Caco-2 (cell line): ENCODE data around the gene PRPF38A. TPM values are rescaled to one million over a fixed set of nuclear protein-coding genes. Genes with fewer than 3 reads are reported as not detected.

Experiments
- BruUV-seq: library from RNA; stranded (reverse); fragments of 400-500 nt; replicated peaks from 2 replicates; lab custom pipeline; 2021; lab: Mats Ljungman, UMichigan
- CTCF ChIA-PET: fragments of 300-600 bp; sonication (Branson Sonifier 250); formaldehyde crosslinking; loops from one replicate; lab custom pipeline; 2022; ENCODE audit warnings: antibody characterized with exemption; lab: Charles Lee
- POLR2A ChIA-PET: fragments of 300-600 bp; sonication (Branson Sonifier 250); formaldehyde crosslinking; loops from one replicate; lab custom pipeline; 2022; ENCODE audit warnings: antibody characterized with exemption; lab: Charles Lee
- DNase-seq, 2 experiments: peaks; one replicate each; pipeline versions ENCODE4 v3.0.0 to v3.0.0-alpha.2; 2020 to 2022
- H3K27me3 ChIP-seq: replicated peaks from 2 replicates; pipeline ENCODE4 v1.6.0; 2011; ENCODE audit warnings: low read length; ENCODE audit not compliant: control insufficient read depth, insufficient read depth
- H3K36me3 ChIP-seq: 2 replicates; pipeline ENCODE4 v1.5.1; 2011; ENCODE audit warnings: low read length; ENCODE audit not compliant: control insufficient read depth, insufficient read depth
- H3K4me1 ChIP-seq: fragments of 250-450 bp; sonication (Bioruptor Pico); 2 replicates; pipeline ENCODE4 v1.5.1; 2020; ENCODE audit warnings: mild to moderate bottlenecking
- H3K4me3 ChIP-seq: 2 replicates; pipeline ENCODE4 v1.5.1; 2011; ENCODE audit warnings: low read depth, mild to moderate bottlenecking, control low read depth, low read length
- H3K9me3 ChIP-seq: fragments of 250-450 bp; sonication (Bioruptor Pico); 2 replicates; pipeline ENCODE4 v1.5.1; 2020; ENCODE audit warnings: mild to moderate bottlenecking, moderate library complexity
- H3K27ac Mint-ChIP-seq: one replicate; pipeline ENCODE4 v1.8.0; 2022; ENCODE audit warnings: mixed read lengths; ENCODE audit not compliant: unreplicated experiment
- H3K27me3 Mint-ChIP-seq: one replicate; pipeline ENCODE4 v1.8.0; 2022; ENCODE audit warnings: mixed read lengths; ENCODE audit not compliant: insufficient read depth, unreplicated experiment
- H3K36me3 Mint-ChIP-seq: one replicate; pipeline ENCODE4 v1.8.0; 2022; ENCODE audit warnings: mild to moderate bottlenecking, mixed read lengths; ENCODE audit not compliant: insufficient read depth, unreplicated experiment
- H3K4me1 Mint-ChIP-seq: one replicate; pipeline ENCODE4 v1.8.0; 2022; ENCODE audit warnings: low read depth, mixed read lengths; ENCODE audit not compliant: unreplicated experiment
- H3K4me3 Mint-ChIP-seq: one replicate; pipeline ENCODE4 v1.8.0; 2022; ENCODE audit warnings: mild to moderate bottlenecking, moderate library complexity, mixed read lengths; ENCODE audit not compliant: unreplicated experiment
- H3K9me3 Mint-ChIP-seq: one replicate; pipeline ENCODE4 v1.8.0; 2022; ENCODE audit warnings: mixed read lengths; ENCODE audit not compliant: unreplicated experiment
- intact Hi-C: fragments of 100-400 bp; cut with micrococcal nuclease; formaldehyde crosslinking; loops from one replicate; pipeline ENCODE4 v1.10.0; 2022; ENCODE audit not compliant: unreplicated experiment
- total RNA-seq: library from RNA; stranded (reverse); gene quantifications from 2 replicates; pipeline ENCODE4 v1.2.3, GENCODE V29; 2022
- TF ChIP-seq, protein P1 (sequence below), 2 experiments: fragments of 200-600 bp in 1 of 2; IDR thresholded peaks; 1 replicate in 1 of 2; 2 replicates in 1 of 2; pipeline versions ENCODE4 v1.5.1 to v1.8.0; 2011 to 2022; ENCODE audit warnings: antibody characterized with exemption in 1 of 2, control low read depth in 1 of 2, inconsistent platforms in 1 of 2, low read depth in 1 of 2, low read length in 1 of 2, mild to moderate bottlenecking in 1 of 2, moderate library complexity in 1 of 2; ENCODE audit not compliant: insufficient read depth in 1 of 2, severe bottlenecking in 1 of 2, unreplicated experiment in 1 of 2

Gene PRPF38A
- total RNA-seq, 1 experiment from 2014 or later: 43.1 TPM

DNA sequence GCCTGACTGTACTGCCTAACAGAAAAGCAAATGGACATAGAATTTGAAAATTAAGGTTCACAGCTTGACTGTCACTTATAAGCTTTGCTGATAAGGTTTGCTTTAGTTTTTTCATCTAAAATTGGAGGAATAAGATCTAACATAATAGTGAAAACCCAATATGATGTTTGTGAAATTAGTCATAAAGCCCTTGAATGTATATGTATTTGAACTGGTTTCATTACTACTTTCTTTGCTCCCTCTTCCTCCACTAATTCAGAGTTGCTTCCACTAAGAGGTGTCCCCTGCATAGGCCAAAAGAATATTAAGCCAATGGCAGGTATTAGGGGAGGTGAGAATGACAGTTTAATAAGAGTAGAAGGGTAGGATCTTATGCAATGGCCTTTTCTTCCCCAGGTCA, 10.5 kb downstream of the PRPF38A start:
- intact Hi-C loops: no loop called here
- Histone ChIP-seq H3K4me1 (no peaks in the 10 kb centered on the region), H3K9me3 (no peaks in the 10 kb centered on the region), H3K36me3 (peaks cover 1% of the 10 kb centered on the region; the same call in 1 of the 2 replicates), H3K4me3 (no peak overlapping the region), H3K27me3 (no peaks in the 10 kb centered on the region)
- POLR2A ChIA-PET: no interaction called here
- Mint-ChIP-seq H3K4me3 (no peak overlapping the region), H3K9me3 (no peaks in the 10 kb centered on the region), H3K27ac (no peak overlapping the region), H3K36me3 (peaks cover 84% of the 10 kb centered on the region), H3K27me3 (no peaks in the 10 kb centered on the region), H3K4me1 (no peaks in the 10 kb centered on the region)
- no TSS peak for BruUV-seq
- CTCF ChIA-PET: no interaction called here
- no peak for DNase-seq
- TF ChIP-seq, protein P1, sequence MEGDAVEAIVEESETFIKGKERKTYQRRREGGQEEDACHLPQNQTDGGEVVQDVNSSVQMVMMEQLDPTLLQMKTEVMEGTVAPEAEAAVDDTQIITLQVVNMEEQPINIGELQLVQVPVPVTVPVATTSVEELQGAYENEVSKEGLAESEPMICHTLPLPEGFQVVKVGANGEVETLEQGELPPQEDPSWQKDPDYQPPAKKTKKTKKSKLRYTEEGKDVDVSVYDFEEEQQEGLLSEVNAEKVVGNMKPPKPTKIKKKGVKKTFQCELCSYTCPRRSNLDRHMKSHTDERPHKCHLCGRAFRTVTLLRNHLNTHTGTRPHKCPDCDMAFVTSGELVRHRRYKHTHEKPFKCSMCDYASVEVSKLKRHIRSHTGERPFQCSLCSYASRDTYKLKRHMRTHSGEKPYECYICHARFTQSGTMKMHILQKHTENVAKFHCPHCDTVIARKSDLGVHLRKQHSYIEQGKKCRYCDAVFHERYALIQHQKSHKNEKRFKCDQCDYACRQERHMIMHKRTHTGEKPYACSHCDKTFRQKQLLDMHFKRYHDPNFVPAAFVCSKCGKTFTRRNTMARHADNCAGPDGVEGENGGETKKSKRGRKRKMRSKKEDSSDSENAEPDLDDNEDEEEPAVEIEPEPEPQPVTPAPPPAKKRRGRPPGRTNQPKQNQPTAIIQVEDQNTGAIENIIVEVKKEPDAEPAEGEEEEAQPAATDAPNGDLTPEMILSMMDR (IDR thresholded peaks at IDR 0.05; ENCODE audit: insufficient read depth in 1 of 2, low read depth in 1 of 2, low read length in 1 of 2, severe bottlenecking in 1 of 2, unreplicated experiment in 1 of 2): no peak

DNA sequence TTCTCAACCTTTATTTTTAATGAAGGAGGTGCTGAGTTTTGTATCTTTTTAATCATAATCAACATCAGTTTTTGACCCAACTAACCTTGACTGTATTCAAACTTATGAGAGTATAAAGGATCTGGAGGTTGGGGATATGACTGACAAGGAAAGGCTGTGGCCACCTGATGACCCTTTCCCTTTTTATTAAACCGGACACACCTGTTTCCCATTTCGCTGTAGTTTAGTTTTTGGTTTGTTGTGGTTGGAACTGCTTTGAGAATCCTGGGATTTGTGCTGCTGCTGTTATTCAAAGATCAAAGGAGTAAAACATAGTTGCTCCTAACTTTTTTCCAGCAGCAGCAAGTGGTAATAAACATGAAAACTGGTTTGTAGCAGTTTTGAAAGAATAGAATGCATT, 12.4 kb downstream of the PRPF38A start:
- no peaks in the 10 kb centered on the region for H3K9me3 ChIP-seq
- no peaks in the 10 kb centered on the region for H3K4me1 ChIP-seq
- BruUV-seq: no TSS peak
- H3K27me3 ChIP-seq: no peaks in the 10 kb centered on the region
- no peaks in the 10 kb centered on the region for H3K9me3 Mint-ChIP-seq
- DNase-seq: no peak
- H3K27ac Mint-ChIP-seq: no peak overlapping the region
- intact Hi-C loops: no loop called here
- no peak overlapping the region for H3K4me3 Mint-ChIP-seq
- H3K36me3 Mint-ChIP-seq: peaks cover 68% of the 10 kb centered on the region
- no peaks in the 10 kb centered on the region for H3K27me3 Mint-ChIP-seq
- TF ChIP-seq, protein P1 (IDR thresholded peaks at IDR 0.05; ENCODE audit: insufficient read depth in 1 of 2, low read depth in 1 of 2, low read length in 1 of 2, severe bottlenecking in 1 of 2, unreplicated experiment in 1 of 2): no peak
- ChIA-PET CTCF (no interaction called here), POLR2A (no interaction called here)
- no peaks in the 10 kb centered on the region for H3K4me1 Mint-ChIP-seq
- no peak overlapping the region for H3K4me3 ChIP-seq
- H3K36me3 ChIP-seq: peaks cover 1% of the 10 kb centered on the region; the same call in 1 of the 2 replicates

DNA sequence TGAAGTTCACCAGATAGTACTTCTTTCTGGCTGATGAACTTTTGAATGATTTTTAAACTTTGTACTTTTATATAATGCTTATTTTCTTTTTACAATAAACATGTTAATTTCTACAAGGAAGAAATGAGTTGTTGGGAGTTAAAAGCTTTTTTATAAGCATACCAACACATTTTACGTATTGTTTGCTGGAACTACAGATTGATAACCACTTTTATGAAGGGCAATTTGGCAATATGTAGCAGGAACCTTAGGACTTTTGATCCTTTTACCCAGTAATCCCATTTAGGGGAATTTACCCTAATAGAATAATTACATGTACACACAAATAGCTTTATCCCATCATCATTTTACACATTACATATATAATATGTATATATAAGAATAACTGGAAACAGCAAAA, 16.3 kb downstream of the PRPF38A start:
- Histone ChIP-seq H3K4me3 (no peak overlapping the region), H3K9me3 (no peaks in the 10 kb centered on the region), H3K36me3 (no peaks in the 10 kb centered on the region), H3K4me1 (no peaks in the 10 kb centered on the region), H3K27me3 (no peaks in the 10 kb centered on the region)
- no peaks in the 10 kb centered on the region for H3K27me3 Mint-ChIP-seq
- intact Hi-C loops: no loop called here
- DNase-seq: no peak
- POLR2A ChIA-PET: no interaction called here
- H3K4me3 Mint-ChIP-seq: no peak overlapping the region
- no peaks in the 10 kb centered on the region for H3K9me3 Mint-ChIP-seq
- no peaks in the 10 kb centered on the region for H3K4me1 Mint-ChIP-seq
- BruUV-seq: no TSS peak
- peaks cover 53% of the 10 kb centered on the region for H3K36me3 Mint-ChIP-seq
- TF ChIP-seq, protein P1 (IDR thresholded peaks at IDR 0.05; ENCODE audit: insufficient read depth in 1 of 2, low read depth in 1 of 2, low read length in 1 of 2, severe bottlenecking in 1 of 2, unreplicated experiment in 1 of 2): no peak
- CTCF ChIA-PET: no interaction called here
- no peak overlapping the region for H3K27ac Mint-ChIP-seq
